GM12878 (cell line): ENCODE data around the gene NDUFAF5. TPM values are rescaled to one million over a fixed set of nuclear protein-coding genes. Genes with fewer than 3 reads are reported as not detected.
A peak's percentile ranks its signal among the peaks of the same experiment; 100 is the strongest.

Experiments
- ATAC-seq: fragments of 200-7000 bp; cut with Tn5 transposase; 3 replicates; pipeline ENCODE4 v1.9.1; 2020; ENCODE audit warnings: mild to moderate bottlenecking, moderate library complexity
- BruUV-seq: library from RNA; stranded (reverse); fragments of 400-500 nt; replicated peaks from 2 replicates; lab custom pipeline; 2021; lab: Mats Ljungman, UMichigan
- CTCF ChIA-PET: fragments of 300-600 bp; sonication (Branson Sonifier 250); formaldehyde crosslinking; extraction: SDS; loops from one replicate; lab custom pipeline; 2021; ENCODE audit warnings: inconsistent platforms; lab: Yijun Ruan, JAX
- POLR2A ChIA-PET: fragments of 350-600 bp; formaldehyde crosslinking; extraction: SDS; loops from one replicate; lab custom pipeline; 2021; ENCODE audit warnings: inconsistent platforms; lab: Charles Lee
- RAD21 ChIA-PET: fragments of 300-600 bp; sonication (Branson Sonifier 250); formaldehyde crosslinking; loops from one replicate; lab custom pipeline; 2023; ENCODE audit warnings: antibody characterized with exemption; ENCODE audit not compliant: unreplicated experiment; lab: Charles Lee
- SMC1A ChIA-PET: fragments of 300-600 bp; sonication (Branson Sonifier 250); formaldehyde crosslinking; loops from one replicate; lab custom pipeline; 2023; ENCODE audit not compliant: unreplicated experiment, uncharacterized antibody; lab: Charles Lee
- DNase-seq: peaks from one replicate; pipeline ENCODE4 v3.0.0-alpha.2; 2011; ENCODE audit warnings: low read depth, low spot score
- FAIRE-seq: peaks from 3 replicates; lab custom pipeline; 2011; peaks lifted over from hg19 to GRCh38; lab: Jason Lieb, UNC
- H2AFZ ChIP-seq: 2 replicates; pipeline ENCODE4 v1.6.0; 2011; ENCODE audit warnings: low read depth, low read length, control low read depth; ENCODE audit not compliant: control insufficient read depth
- H3K27ac ChIP-seq: 2 replicates; pipeline ENCODE4 v1.5.1; 2011; ENCODE audit warnings: control low read depth; ENCODE audit not compliant: control insufficient read depth, insufficient read depth
- H3K27me3 ChIP-seq, 2 experiments: replicated peaks in 1 of 2; 2 replicates each; pipeline versions ENCODE4 v1.6.0 to v1.6.1; 2011; ENCODE audit warnings: low read length in 1 of 2; ENCODE audit not compliant: control insufficient read depth in 2 of 2, insufficient read depth in 2 of 2
- H3K36me3 ChIP-seq, 2 experiments: 2 replicates each; pipeline ENCODE4 v1.5.1; 2011; ENCODE audit warnings: low read length in 1 of 2; ENCODE audit not compliant: control insufficient read depth in 2 of 2, insufficient read depth in 2 of 2
- H3K4me1 ChIP-seq: 2 replicates; pipeline ENCODE4 v1.6.1; 2011; ENCODE audit warnings: mild to moderate bottlenecking, low read length, moderate library complexity, mixed read lengths; ENCODE audit not compliant: control insufficient read depth, insufficient read depth
- H3K4me2 ChIP-seq: 2 replicates; pipeline ENCODE4 v1.6.0; 2011; ENCODE audit warnings: control low read depth; ENCODE audit not compliant: control insufficient read depth, insufficient read depth
- H3K4me3 ChIP-seq: fragments of 200-600 bp; sonication (generic); 2 replicates; pipeline ENCODE4 v1.5.1; 2016
- H3K79me2 ChIP-seq: 2 replicates; pipeline ENCODE4 v1.6.0; 2011; ENCODE audit warnings: low read length; ENCODE audit not compliant: control insufficient read depth, insufficient read depth
- H3K9ac ChIP-seq: 2 replicates; pipeline ENCODE4 v1.8.0; 2011; ENCODE audit warnings: low read length, control low read depth, mixed read lengths; ENCODE audit not compliant: control insufficient read depth, insufficient read depth
- H3K9me3 ChIP-seq: replicated peaks from 3 replicates; pipeline ENCODE4 v1.5.1; 2011; ENCODE audit warnings: mild to moderate bottlenecking, low read length; ENCODE audit not compliant: control insufficient read depth, insufficient read depth
- H4K20me1 ChIP-seq: 2 replicates; pipeline ENCODE4 v1.6.0; 2011; ENCODE audit not compliant: control insufficient read depth, insufficient read depth
- BRCA1 ChIP-seq: IDR thresholded peaks from 2 replicates; pipeline ENCODE4 v1.6.1; 2011; ENCODE audit warnings: low read depth, low read length, improper control_type of control experiment
- CHD1 ChIP-seq: IDR thresholded peaks from 2 replicates; pipeline ENCODE4 v1.6.1; 2012; ENCODE audit warnings: low read depth, low read length, improper control_type of control experiment
- HDAC2 ChIP-seq: fragments of 200-600 bp; sonication (generic); IDR thresholded peaks from 2 replicates; pipeline ENCODE4 v1.6.1; 2017
- HDAC6 ChIP-seq: fragments of 200-600 bp; sonication (generic); IDR thresholded peaks from one replicate; pipeline ENCODE4 v1.8.0; 2017; ENCODE audit warnings: antibody characterized with exemption; ENCODE audit not compliant: unreplicated experiment
- IKZF2 ChIP-seq, 2 experiments: fragments of 450-650 bp; IDR thresholded peaks; 2 replicates each; pipeline ENCODE4 v1.6.1; 2017; ENCODE audit warnings: mild to moderate bottlenecking in 2 of 2, moderate library complexity in 2 of 2
- NFYA ChIP-seq: IDR thresholded peaks from 2 replicates; pipeline ENCODE4 v1.6.1; 2011; ENCODE audit warnings: low read depth, mild to moderate bottlenecking, low read length, improper control_type of control experiment, borderline replicate concordance
- SIX5 ChIP-seq: IDR thresholded peaks from 2 replicates; pipeline ENCODE4 v1.6.1; 2011; ENCODE audit warnings: mild to moderate bottlenecking, low read depth, low read length, moderate library complexity; ENCODE audit not compliant: severe bottlenecking
- TCF3 ChIP-seq: IDR thresholded peaks from 2 replicates; pipeline ENCODE4 v1.6.1; 2012; ENCODE audit warnings: low read depth, mild to moderate bottlenecking, low read length, borderline replicate concordance; ENCODE audit not compliant: insufficient read depth
- WGBS: methylation state at CpG from one replicate; pipeline ENCODE4 v1.1.6; 2016; ENCODE audit warnings: low lambda C conversion rate; ENCODE audit not compliant: insufficient replicate concordance, insufficient coverage; ENCODE audit errors: missing lambda C conversion rate; 5-methylcytosine and 5-hydroxymethylcytosine counted together
- in situ Hi-C: fragments of 300-500 bp; cut with MboI; formaldehyde crosslinking; loops from 9 replicates; pipeline ENCODE4 v1.14.3; 2018; ENCODE audit warnings: mixed read lengths
- intact Hi-C: fragments of 100-400 bp; cut with micrococcal nuclease; formaldehyde crosslinking; loops from one replicate; pipeline ENCODE4 v1.14.2; 2022; ENCODE audit not compliant: unreplicated experiment
- polyA plus RNA-seq, 11 experiments: library from polyadenylated mRNA; depleted of rRNA in 4 of 11; unstranded in 6 of 11; stranded (reverse) in 5 of 11; fragments of >200 nt; fragmentation: Nextera tagmentation in 4 of 11; fragmentation: Illumina TruSeq in 1 of 11; extraction: Ambion mirVana in 4 of 11; extraction: Trizol in 1 of 11; gene quantifications; 1 replicate in 1 of 11; 2 replicates in 10 of 11; pipeline versions ENCODE4 v1.2.1 to v1.2.3, GENCODE V29; 2011 to 2016; ENCODE audit warnings: inconsistent platforms in 2 of 11, missing spikeins in 2 of 11, low read depth in 1 of 11
- total RNA-seq, 4 experiments: library from RNA; depleted of rRNA in 3 of 4; stranded (reverse); fragments of >200 nt in 3 of 4; fragmentation: Illumina TruSeq in 1 of 4; extraction: Trizol in 1 of 4; gene quantifications; 2 replicates each; pipeline versions ENCODE4 v1.2.1 to v1.2.3, GENCODE V29; 2013 to 2021
- TF ChIP-seq, protein P1 (sequence below): fragments of 450-650 bp; IDR thresholded peaks from 2 replicates; pipeline ENCODE4 v1.6.1; 2017; ENCODE audit warnings: mild to moderate bottlenecking, low read depth, inconsistent platforms; ENCODE audit not compliant: poor library complexity, severe bottlenecking
- TF ChIP-seq, protein P2 (sequence below): IDR thresholded peaks from 2 replicates; pipeline ENCODE4 v1.6.1; 2012; ENCODE audit warnings: low read depth, low read length, improper control_type of control experiment
- TF ChIP-seq, protein P3 (sequence below): fragments of 450-650 bp; IDR thresholded peaks from 2 replicates; pipeline ENCODE4 v1.6.1; 2016; ENCODE audit warnings: mild to moderate bottlenecking

The NDUFAF5 gene
- total and polyA plus RNA-seq, 10 of the 15 experiments (the other 5 are each of a cell fraction or from before 2014, with no cell fraction given) = 15.6 to 36.9 (median 28.0) TPM

DNA sequence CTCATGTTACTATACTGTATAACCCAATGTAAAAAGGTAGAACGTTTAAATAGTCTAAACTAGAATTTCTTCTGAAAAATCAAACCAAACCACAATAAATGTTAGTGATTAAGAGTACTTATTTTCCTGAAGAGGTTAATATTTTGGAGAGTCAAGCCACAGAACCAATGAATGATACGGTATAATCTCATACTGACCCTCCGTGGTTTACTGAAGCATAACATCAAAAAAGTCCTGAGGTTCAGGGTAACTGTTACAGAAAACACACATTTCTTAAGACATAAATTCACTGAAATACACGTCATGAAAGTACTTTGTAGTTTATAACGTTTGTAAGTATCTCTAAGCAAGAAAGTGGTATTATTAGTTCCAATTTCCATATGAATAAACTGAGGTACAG, 29.0 kb upstream of the NDUFAF5 start:
- no peak for ATAC-seq
- 65% methylated on average over 5 of the region's 5 CpGs for WGBS
- Histone ChIP-seq H3K27me3 (no peaks in the 10 kb centered on the region), H4K20me1 (no peaks in the 10 kb centered on the region), H3K79me2 (no peaks in the 10 kb centered on the region), H3K9ac (no peak overlapping the region), H3K9me3 (no peaks in the 10 kb centered on the region), H3K4me1 (no peaks in the 10 kb centered on the region; the same call in 1 of the 2 replicates), H3K4me2 (no peak overlapping the region), H2AFZ (no peak overlapping the region), H3K4me3 (no peak overlapping the region), H3K36me3 (peaks cover 0 to 10% of the 10 kb centered on the region in 2 experiments; a peak in 2 of 4 replicates), H3K27ac (no peak overlapping the region)
- no TSS peak for BruUV-seq
- TF ChIP-seq CHD1 = no peak
- no peak for TF ChIP-seq IKZF2 (IDR thresholded peaks at IDR 0.05)
- TF ChIP-seq NFYA = no peak
- intact Hi-C loops (no loop called here), in situ Hi-C loops (no loop called here)
- CTCF ChIA-PET = interaction anchor here (1.5 to 5.0 kb wide), 2 partner anchors 16 to 209 kb away, joined by 4 to 25 read pairs; no protein-coding TSS in a partner anchor
- SMC1A ChIA-PET = interaction anchor here (0.6 to 1.6 kb wide), 5 partner anchors 8 to 145 kb away, joined by 3 to 5 read pairs (median 4); no protein-coding TSS in a partner anchor
- no peak for DNase-seq
- POLR2A ChIA-PET = no interaction called here
- RAD21 ChIA-PET = interaction anchor here (1.9 kb wide), 1 partner anchor 16 kb away, joined by 7 read pairs; no protein-coding TSS in a partner anchor
- FAIRE-seq = no peak

DNA sequence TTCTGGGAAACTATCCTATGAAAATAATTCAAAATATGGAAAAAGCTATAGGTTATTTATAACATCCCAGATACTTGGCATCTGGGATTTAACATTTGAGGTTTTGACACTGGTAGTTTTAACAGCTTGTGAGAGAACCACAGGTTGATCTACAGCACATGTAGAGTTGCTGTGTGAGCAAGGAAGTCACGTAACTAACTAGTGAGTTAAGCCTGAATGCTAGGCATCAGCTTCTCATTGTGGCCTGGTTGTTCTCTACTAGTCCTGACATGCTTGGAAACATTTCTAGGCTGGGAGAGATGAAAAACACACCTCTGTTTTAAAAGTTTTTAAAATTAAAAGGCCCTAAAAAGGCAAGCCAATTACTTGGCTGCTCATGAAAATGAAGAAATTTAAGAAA, 28.3 kb upstream of the NDUFAF5 start:
- H3K4me1 ChIP-seq = no peaks in the 10 kb centered on the region; the same call in 1 of the 2 replicates
- H3K4me3 ChIP-seq = no peak overlapping the region
- TF ChIP-seq TCF3 (no peak), HDAC6 (no peak), HDAC2 (no peak), SIX5 (no peak), BRCA1 (no peak)
- TF ChIP-seq, protein P1, sequence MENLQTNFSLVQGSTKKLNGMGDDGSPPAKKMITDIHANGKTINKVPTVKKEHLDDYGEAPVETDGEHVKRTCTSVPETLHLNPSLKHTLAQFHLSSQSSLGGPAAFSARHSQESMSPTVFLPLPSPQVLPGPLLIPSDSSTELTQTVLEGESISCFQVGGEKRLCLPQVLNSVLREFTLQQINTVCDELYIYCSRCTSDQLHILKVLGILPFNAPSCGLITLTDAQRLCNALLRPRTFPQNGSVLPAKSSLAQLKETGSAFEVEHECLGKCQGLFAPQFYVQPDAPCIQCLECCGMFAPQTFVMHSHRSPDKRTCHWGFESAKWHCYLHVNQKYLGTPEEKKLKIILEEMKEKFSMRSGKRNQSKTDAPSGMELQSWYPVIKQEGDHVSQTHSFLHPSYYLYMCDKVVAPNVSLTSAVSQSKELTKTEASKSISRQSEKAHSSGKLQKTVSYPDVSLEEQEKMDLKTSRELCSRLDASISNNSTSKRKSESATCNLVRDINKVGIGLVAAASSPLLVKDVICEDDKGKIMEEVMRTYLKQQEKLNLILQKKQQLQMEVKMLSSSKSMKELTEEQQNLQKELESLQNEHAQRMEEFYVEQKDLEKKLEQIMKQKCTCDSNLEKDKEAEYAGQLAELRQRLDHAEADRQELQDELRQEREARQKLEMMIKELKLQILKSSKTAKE = no peak
- TF ChIP-seq, protein P2, sequence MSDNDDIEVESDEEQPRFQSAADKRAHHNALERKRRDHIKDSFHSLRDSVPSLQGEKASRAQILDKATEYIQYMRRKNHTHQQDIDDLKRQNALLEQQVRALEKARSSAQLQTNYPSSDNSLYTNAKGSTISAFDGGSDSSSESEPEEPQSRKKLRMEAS = no peak
- TF ChIP-seq, protein P3, sequence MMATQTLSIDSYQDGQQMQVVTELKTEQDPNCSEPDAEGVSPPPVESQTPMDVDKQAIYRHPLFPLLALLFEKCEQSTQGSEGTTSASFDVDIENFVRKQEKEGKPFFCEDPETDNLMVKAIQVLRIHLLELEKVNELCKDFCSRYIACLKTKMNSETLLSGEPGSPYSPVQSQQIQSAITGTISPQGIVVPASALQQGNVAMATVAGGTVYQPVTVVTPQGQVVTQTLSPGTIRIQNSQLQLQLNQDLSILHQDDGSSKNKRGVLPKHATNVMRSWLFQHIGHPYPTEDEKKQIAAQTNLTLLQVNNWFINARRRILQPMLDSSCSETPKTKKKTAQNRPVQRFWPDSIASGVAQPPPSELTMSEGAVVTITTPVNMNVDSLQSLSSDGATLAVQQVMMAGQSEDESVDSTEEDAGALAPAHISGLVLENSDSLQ = no peak
- RAD21 ChIA-PET = no interaction called here
- FAIRE-seq (peak; percentile 68), DNase-seq (no peak), ATAC-seq (no peak)
- CTCF ChIA-PET = interaction anchor here (0.8 to 5.0 kb wide), 2 partner anchors 15 to 146 kb away, joined by 3 to 25 read pairs; no protein-coding TSS in a partner anchor
- H3K4me2 ChIP-seq = no peak overlapping the region
- H4K20me1 ChIP-seq = no peaks in the 10 kb centered on the region
- SMC1A ChIA-PET = interaction anchor here (0.6 to 1.8 kb wide), 7 partner anchors 12 to 490 kb away, joined by 3 to 4 read pairs (median 3); no protein-coding TSS in a partner anchor
- no peaks in the 10 kb centered on the region for H3K9me3 ChIP-seq
- H3K36me3 ChIP-seq = peaks cover 0 to 10% of the 10 kb centered on the region in 2 experiments; a peak in 2 of 4 replicates
- intact Hi-C loops (no loop called here), in situ Hi-C loops (no loop called here)
- 95% methylated on average over 1 of the region's 1 CpG for WGBS
- H2AFZ ChIP-seq = no peak overlapping the region
- no peak overlapping the region for H3K27ac ChIP-seq
- H3K79me2 ChIP-seq = no peaks in the 10 kb centered on the region
- H3K27me3 ChIP-seq = no peaks in the 10 kb centered on the region
- H3K9ac ChIP-seq = no peak overlapping the region
- no TSS peak for BruUV-seq
- POLR2A ChIA-PET = no interaction called here
